H1 (cell line): ENCODE measurements around the gene GPR155. TPM values are rescaled to one million over a fixed set of nuclear protein-coding genes. Genes with fewer than 3 reads are reported as not detected.

Source experiments
- CTCF ChIA-PET: fragments of 300-600 bp; sonication (Branson Sonifier 250); formaldehyde crosslinking; loops from one replicate; lab custom pipeline; 2021; ENCODE audit not compliant: partially characterized antibody; lab: Charles Lee
- POLR2A ChIA-PET: fragments of 300-600 bp; sonication (Branson Sonifier 250); formaldehyde crosslinking; loops from one replicate; lab custom pipeline; 2021; ENCODE audit warnings: inconsistent platforms; ENCODE audit not compliant: partially characterized antibody; lab: Charles Lee
- DNase-seq, 2 experiments: peaks; one replicate each; pipeline versions ENCODE4 v3.0.0 to v3.0.0-alpha.2; 2010 to 2022; ENCODE audit warnings: low spot score in 2 of 2, low read depth in 1 of 2, mixed read lengths in 1 of 2
- FAIRE-seq: peaks from 2 replicates; lab custom pipeline; 2011; peaks lifted over from hg19 to GRCh38; lab: Jason Lieb, UNC
- H2AFZ ChIP-seq: 2 replicates; pipeline ENCODE4 v1.8.1; 2012; ENCODE audit warnings: low read length, inconsistent platforms
- H2AK5ac ChIP-seq: 2 replicates; pipeline ENCODE4 v1.6.1; 2013; ENCODE audit warnings: low read depth, low read length
- H2BK120ac ChIP-seq: replicated peaks from 2 replicates; pipeline ENCODE3; 2013; ENCODE audit warnings: low read depth, low read length, inconsistent platforms
- H2BK12ac ChIP-seq: 2 replicates; pipeline ENCODE4 v1.6.1; 2013; ENCODE audit warnings: low read depth, low read length
- H2BK15ac ChIP-seq: 2 replicates; pipeline ENCODE4 v1.6.1; 2013; ENCODE audit warnings: low read length
- H2BK20ac ChIP-seq: 2 replicates; pipeline ENCODE4 v1.6.1; 2013; ENCODE audit warnings: low read length
- H2BK5ac ChIP-seq: 2 replicates; pipeline ENCODE4 v1.6.1; 2013; ENCODE audit warnings: low read depth, low read length
- H3K14ac ChIP-seq: 2 replicates; pipeline ENCODE4 v1.6.1; 2013; ENCODE audit warnings: inconsistent platforms; ENCODE audit not compliant: insufficient read length
- H3K18ac ChIP-seq: 2 replicates; pipeline ENCODE4 v1.6.1; 2013; ENCODE audit warnings: low read length; ENCODE audit errors: extremely low read depth
- H3K23ac ChIP-seq: 2 replicates; pipeline ENCODE4 v1.6.1; 2013; ENCODE audit warnings: inconsistent platforms; ENCODE audit not compliant: insufficient read length
- H3K23me2 ChIP-seq: 2 replicates; pipeline ENCODE4 v1.6.1; 2013; ENCODE audit warnings: low read depth, low read length
- H3K27ac ChIP-seq: 2 replicates; pipeline ENCODE4 v1.6.1; 2011; ENCODE audit warnings: low read depth, low read length, inconsistent platforms
- H3K27me3 ChIP-seq, 4 experiments: replicated peaks in 1 of 4; 1 replicate in 1 of 4; 2 replicates in 3 of 4; pipeline versions ENCODE4 v1.6.1 to v1.8.1; 2011 to 2013; ENCODE audit warnings: low read length in 3 of 4, mild to moderate bottlenecking in 3 of 4, inconsistent platforms in 2 of 4, mixed read lengths in 2 of 4, moderate library complexity in 1 of 4; ENCODE audit not compliant: control insufficient read depth in 3 of 4, insufficient read depth in 3 of 4; ENCODE audit errors: extremely low read depth in 1 of 4
- H3K36me3 ChIP-seq, 4 experiments: 2 replicates each; pipeline versions ENCODE4 v1.6.1 to v1.8.1; 2011 to 2013; ENCODE audit warnings: mild to moderate bottlenecking in 4 of 4, low read length in 3 of 4, moderate library complexity in 2 of 4, control low read depth in 1 of 4, inconsistent platforms in 1 of 4; ENCODE audit not compliant: insufficient read depth in 4 of 4, control insufficient read depth in 2 of 4
- H3K4ac ChIP-seq: replicated peaks from 2 replicates; pipeline ENCODE3; 2013; ENCODE audit warnings: low read length, low read depth, mixed read lengths, inconsistent platforms; ENCODE audit not compliant: insufficient read length
- H3K4me1 ChIP-seq, 4 experiments: replicated peaks in 1 of 4; 1 replicate in 1 of 4; 2 replicates in 3 of 4; pipeline versions ENCODE4 v1.6.1 to v1.8.1; 2011 to 2013; ENCODE audit warnings: low read length in 3 of 4, inconsistent platforms in 2 of 4, mixed read lengths in 1 of 4; ENCODE audit not compliant: insufficient read depth in 4 of 4, control insufficient read depth in 3 of 4
- H3K4me2 ChIP-seq, 2 experiments: 2 replicates each; pipeline versions ENCODE4 v1.6.1 to v1.8.1; 2011 to 2013; ENCODE audit warnings: low read depth in 2 of 2, low read length in 2 of 2, control low read depth in 1 of 2, inconsistent platforms in 1 of 2, mild to moderate bottlenecking in 1 of 2; ENCODE audit not compliant: insufficient read depth in 1 of 2
- H3K4me3 ChIP-seq, 4 experiments: fragments of 200-600, 300-600 bp in 1 of 4; sonication (generic), shearing (Covaris generic), sonication (Bioruptor Twin) in 1 of 4; 2 replicates each; pipeline versions ENCODE4 v1.5.1 to v1.8.1; 2011 to 2016; ENCODE audit warnings: low read length in 4 of 4, low read depth in 3 of 4, control low read depth in 2 of 4, inconsistent platforms in 2 of 4, mild to moderate bottlenecking in 2 of 4, mixed read lengths in 1 of 4, moderate library complexity in 1 of 4; ENCODE audit not compliant: insufficient read depth in 2 of 4; ENCODE audit errors: extremely low read depth in 1 of 4
- H3K56ac ChIP-seq: replicated peaks from 2 replicates; pipeline ENCODE3; 2013; ENCODE audit warnings: low read depth, mild to moderate bottlenecking, mixed read lengths, low read length, inconsistent platforms; ENCODE audit not compliant: insufficient read length
- H3K79me1 ChIP-seq: 2 replicates; pipeline ENCODE4 v1.6.1; 2013; ENCODE audit warnings: low read depth, low read length, control low read depth
- H3K79me2 ChIP-seq, 2 experiments: 2 replicates each; pipeline versions ENCODE4 v1.6.1 to v1.8.1; 2012 to 2013; ENCODE audit warnings: low read length in 2 of 2, mild to moderate bottlenecking in 2 of 2, inconsistent platforms in 1 of 2; ENCODE audit not compliant: insufficient read depth in 2 of 2, control insufficient read depth in 1 of 2
- H3K9ac ChIP-seq, 4 experiments: replicated peaks in 1 of 4; 1 replicate in 1 of 4; 2 replicates in 3 of 4; pipeline versions ENCODE4 v1.6.1 to v1.8.1; 2011 to 2013; ENCODE audit warnings: low read depth in 3 of 4, low read length in 3 of 4, control low read depth in 2 of 4, mild to moderate bottlenecking in 2 of 4, moderate library complexity in 2 of 4, inconsistent platforms in 1 of 4; ENCODE audit errors: extremely low read depth in 1 of 4
- H3K9me3 ChIP-seq, 2 experiments: 2 replicates each; pipeline versions ENCODE4 v1.6.1 to v1.8.1; 2012 to 2013; ENCODE audit warnings: mild to moderate bottlenecking in 2 of 2, moderate library complexity in 2 of 2, control low read depth in 1 of 2, inconsistent platforms in 1 of 2, low read depth in 1 of 2, low read length in 1 of 2, mixed read lengths in 1 of 2; ENCODE audit not compliant: insufficient read depth in 2 of 2
- H4K20me1 ChIP-seq, 2 experiments: replicated peaks in 1 of 2; 2 replicates each; pipeline versions ENCODE3 to v1.8.1; 2011 to 2013; ENCODE audit warnings: inconsistent platforms in 2 of 2, low read length in 2 of 2, mild to moderate bottlenecking in 1 of 2; ENCODE audit not compliant: insufficient read depth in 2 of 2, control insufficient read depth in 1 of 2
- H4K5ac ChIP-seq: 2 replicates; pipeline ENCODE4 v1.6.1; 2013; ENCODE audit warnings: low read length, low read depth, mixed read lengths, inconsistent platforms; ENCODE audit not compliant: insufficient read length
- H4K8ac ChIP-seq: 2 replicates; pipeline ENCODE4 v1.8.0; 2013; ENCODE audit warnings: mild to moderate bottlenecking, moderate library complexity, low read length, inconsistent platforms; ENCODE audit not compliant: insufficient read depth; ENCODE audit errors: extremely low read depth
- H4K91ac ChIP-seq: replicated peaks from 2 replicates; pipeline ENCODE3; 2013; ENCODE audit warnings: low read length, mixed read lengths, inconsistent platforms; ENCODE audit not compliant: insufficient read length
- CBX5 ChIP-seq: fragments of 300-800, 300-1000 bp; sonication (generic); IDR thresholded peaks from 2 replicates; pipeline ENCODE4 v1.7.1; 2016; ENCODE audit warnings: antibody characterized with exemption, low read length, low read depth
- KDM1A ChIP-seq: fragments of 200-600, 300-600 bp; sonication (generic); IDR thresholded peaks from 2 replicates; pipeline ENCODE4 v1.7.1; 2016; ENCODE audit warnings: mild to moderate bottlenecking, low read length, borderline replicate concordance
- RAD21 ChIP-seq, 2 experiments: IDR thresholded peaks in 1 of 2; conservative IDR thresholded peaks in 1 of 2; 2 replicates each; pipeline ENCODE4 v1.6.1; 2011; ENCODE audit warnings: low read depth in 2 of 2, low read length in 2 of 2, improper control_type of control experiment in 1 of 2, inconsistent platforms in 1 of 2, mild to moderate bottlenecking in 1 of 2, moderate library complexity in 1 of 2
- ZNF274 ChIP-seq: IDR thresholded peaks from 2 replicates; pipeline ENCODE4 v1.7.0; 2012; ENCODE audit warnings: low read length, borderline replicate concordance; ENCODE audit errors: extremely low read depth
- WGBS, 2 experiments: shearing (Covaris generic) in 1 of 2; methylation state at CpG; one replicate each; pipeline versions ENCODE4 v1.1.6 to v1.1.7; 2013 to 2015; ENCODE audit warnings: low lambda C conversion rate in 2 of 2, mixed read lengths in 2 of 2, inconsistent platforms in 1 of 2, low coverage in 1 of 2, missing lambda C conversion rate in 1 of 2; ENCODE audit not compliant: insufficient replicate concordance in 2 of 2, insufficient coverage in 1 of 2, insufficient read length in 1 of 2; ENCODE audit errors: extremely low coverage in 1 of 2, missing lambda C conversion rate in 1 of 2; 5-methylcytosine and 5-hydroxymethylcytosine counted together
- polyA plus RNA-seq, 7 experiments: library from polyadenylated mRNA; depleted of rRNA in 3 of 7; stranded (reverse) in 5 of 7; unstranded in 2 of 7; fragments of >200 nt in 5 of 7; fragments of 200-250 nt in 2 of 7; gene quantifications; 1 replicate in 5 of 7; 2 replicates in 1 of 7; 4 replicates in 1 of 7; pipeline versions ENCODE4 v1.2.1 to v1.2.3, GENCODE V29; 2011 to 2013; ENCODE audit warnings: missing spikeins in 2 of 7, mixed read lengths in 2 of 7
- total RNA-seq: library from RNA; stranded (reverse); fragmentation: NEBNext Ultra II Directional; extraction: Animal tissue kit (Norgen Biotek cat#: 25700); gene quantifications from 2 replicates; pipeline ENCODE4 v1.2.1, GENCODE V29; 2021

The GPR155 gene
- total and polyA plus RNA-seq, 2 of the 8 experiments (the other 6 are each of a cell fraction or from before 2014, with no cell fraction given), result 0.26 to 2.1 TPM

GRCh38 chr2:174389542-174389941, 97.3 kb downstream of the GPR155 start:
- Histone ChIP-seq H3K4me3 (no peak overlapping the region), H2AK5ac (no peak overlapping the region), H2BK15ac (no peak overlapping the region), H3K4me1 (no peaks in the 10 kb centered on the region), H3K18ac (no peak overlapping the region), H2AFZ (no peak overlapping the region), H3K14ac (no peak overlapping the region), H3K4ac (no peak overlapping the region), H2BK20ac (no peak overlapping the region), H3K23ac (no peak overlapping the region), H4K8ac (no peak overlapping the region), H3K9me3 (no peaks in the 10 kb centered on the region), H2BK5ac (no peak overlapping the region; the same call in 1 of the 2 replicates), H4K20me1 (no peaks in the 10 kb centered on the region), H3K36me3 (peaks cover 2 to 11% (median 5%) of the 10 kb centered on the region in 4 experiments; a peak in 4 of 8 replicates), H3K9ac (no peak overlapping the region), H2BK120ac (no peak overlapping the region), H4K5ac (no peak overlapping the region), H3K56ac (no peak overlapping the region), H3K23me2 (no peaks in the 10 kb centered on the region), H3K27me3 (no peaks in the 10 kb centered on the region), H3K27ac (no peak overlapping the region), H3K79me1 (no peaks in the 10 kb centered on the region), H4K91ac (no peak overlapping the region), H3K4me2 (no peak overlapping the region), H3K79me2 (peaks cover 0 to 14% of the 10 kb centered on the region in 2 experiments; a peak in 2 of 4 replicates), H2BK12ac (no peak overlapping the region)
- FAIRE-seq (no peak), DNase-seq (no peak)
- WGBS, 2 experiments, result 91% methylated on average over 6 of the region's 6 CpGs; no CpG with 5 or more reads in 1 of the 2 experiments
- POLR2A ChIA-PET, result no interaction called here
- CTCF ChIA-PET, result no interaction called here
- no peak for TF ChIP-seq CBX5
- no peak for TF ChIP-seq RAD21 (IDR thresholded peaks at IDR 0.05 in 1 of 2, conservative IDR thresholded peaks at IDR 0.05 in 1 of 2; ENCODE audit: low read depth in 2 of 2, low read length in 2 of 2)
- TF ChIP-seq ZNF274, result no peak
- TF ChIP-seq KDM1A, result no peak
